A549 treated with ZK216348 at 1 μM for 4 hours (cell line): ENCODE results near the gene MUC6. TPM values are rescaled to one million over a fixed set of nuclear protein-coding genes. Genes with fewer than 3 reads are reported as not detected.

Experiments
- total RNA-seq: library from RNA; stranded (reverse); fragments of 200-300 nt; extraction: Qiagen RNA extraction; gene quantifications from 5 replicates; pipeline ENCODE4 v1.2.3, GENCODE V29; 2022; ENCODE audit warnings: low read depth

MUC6 gene
- total RNA-seq = 0.30 TPM in 1 of 5 replicates, not detected in the others

GRCh38 chr11:1036303-1036923, at the start of gene MUC6:
Gene MUC6, minus strand, starts transcription at chr11:1036718. Its CDS starts 63 bp downstream, at chr11:1036655.

GRCh38 chr11:1074244-1075221, 38.0 kb upstream of the MUC6 start, which contains the start of gene MUC2:
Gene MUC2, plus strand, starts transcription at chr11:1074874.

Other genes with a start within 250 kb of the MUC6 start
- gene CEND1, start 246.6 kb downstream of the MUC6 start, total RNA-seq = 2.1 to 2.6 TPM (median 2.4 TPM) in 5 replicates
- gene SLC25A22, start 238.4 kb downstream of the MUC6 start, total RNA-seq = 17.4 to 39.6 TPM (median 35.3 TPM) in 5 replicates
- gene PIDD1, start 231.5 kb downstream of the MUC6 start, total RNA-seq = 6.5 to 17.3 TPM (median 13.0 TPM) in 5 replicates
- 1,646 to 2,381 TPM (median 2,232 TPM) in 5 replicates for gene RPLP2, start 226.8 kb downstream of the MUC6 start, total RNA-seq
- gene PNPLA2, start 217.8 kb downstream of the MUC6 start, total RNA-seq = 26.3 to 59.2 TPM (median 52.4 TPM) in 5 replicates
- 2.9 to 5.2 TPM (median 4.7 TPM) in 5 replicates for gene CRACR2B, start 208.8 kb downstream of the MUC6 start, total RNA-seq
- gene CD151, start 203.8 kb downstream of the MUC6 start, total RNA-seq = 596 to 862 TPM (median 759 TPM) in 5 replicates
- 539 to 736 TPM (median 601 TPM) in 5 replicates for gene POLR2L, start 194.2 kb downstream of the MUC6 start, total RNA-seq
- 92.6 to 194 TPM (median 180 TPM) in 5 replicates for gene TSPAN4, start 193.9 kb downstream of the MUC6 start, total RNA-seq
- gene CHID1, start 125.9 kb downstream of the MUC6 start, total RNA-seq = 69.4 to 78.4 TPM (median 71.7 TPM) in 5 replicates
- 33.3 to 39.8 TPM (median 36.9 TPM) in 5 replicates for gene AP2A2, start 110.8 kb downstream of the MUC6 start, total RNA-seq
- 0.26 to 0.59 TPM (median 0.36 TPM) in 5 replicates for gene MUC2, start 38.2 kb upstream of the MUC6 start, total RNA-seq
- 0.79 to 3.9 TPM (median 2.7 TPM) in 5 replicates for gene MUC5AC, start 121.2 kb upstream of the MUC6 start, total RNA-seq
- 1.2 to 6.5 TPM (median 3.8 TPM) in 5 replicates for gene MUC5B, start 186.3 kb upstream of the MUC6 start, total RNA-seq